GM12875 (cell line): Measurements from ENCODE around the gene IL4.
A peak's percentile ranks its signal among the peaks of the same experiment; 100 is the strongest.

Source experiments
- H3K4me3 ChIP-seq: one replicate; pipeline ENCODE4 v1.5.1; 2011; ENCODE audit warnings: low read depth, low read length, control low read depth
- TF ChIP-seq, protein P1 (sequence below): IDR thresholded peaks from 2 replicates; pipeline ENCODE4 v1.5.1; 2011; ENCODE audit warnings: low read depth, mild to moderate bottlenecking, control low read depth, inconsistent platforms, low read length, moderate library complexity, borderline replicate concordance; ENCODE audit not compliant: insufficient read depth

The IL4 gene

DNA sequence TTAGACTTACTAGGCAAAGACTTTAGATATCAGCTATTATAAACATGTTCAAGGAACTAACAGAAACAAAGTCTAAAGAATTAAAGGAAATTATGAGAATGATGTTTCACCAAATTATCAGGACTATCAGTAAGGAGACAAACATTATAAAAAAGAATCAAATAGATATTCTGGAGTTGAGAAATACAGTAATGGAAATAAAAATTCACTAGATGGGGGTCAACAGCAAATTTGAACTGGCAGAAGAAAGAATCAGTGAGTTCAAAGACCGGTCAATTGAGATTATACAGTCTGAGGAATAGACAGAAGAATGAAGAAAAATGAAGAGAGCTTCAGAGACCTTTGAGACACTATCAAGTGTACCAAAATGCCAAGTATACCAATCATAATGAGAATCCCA, 25.4 kb upstream of the IL4 start:
- TF ChIP-seq, protein P1, sequence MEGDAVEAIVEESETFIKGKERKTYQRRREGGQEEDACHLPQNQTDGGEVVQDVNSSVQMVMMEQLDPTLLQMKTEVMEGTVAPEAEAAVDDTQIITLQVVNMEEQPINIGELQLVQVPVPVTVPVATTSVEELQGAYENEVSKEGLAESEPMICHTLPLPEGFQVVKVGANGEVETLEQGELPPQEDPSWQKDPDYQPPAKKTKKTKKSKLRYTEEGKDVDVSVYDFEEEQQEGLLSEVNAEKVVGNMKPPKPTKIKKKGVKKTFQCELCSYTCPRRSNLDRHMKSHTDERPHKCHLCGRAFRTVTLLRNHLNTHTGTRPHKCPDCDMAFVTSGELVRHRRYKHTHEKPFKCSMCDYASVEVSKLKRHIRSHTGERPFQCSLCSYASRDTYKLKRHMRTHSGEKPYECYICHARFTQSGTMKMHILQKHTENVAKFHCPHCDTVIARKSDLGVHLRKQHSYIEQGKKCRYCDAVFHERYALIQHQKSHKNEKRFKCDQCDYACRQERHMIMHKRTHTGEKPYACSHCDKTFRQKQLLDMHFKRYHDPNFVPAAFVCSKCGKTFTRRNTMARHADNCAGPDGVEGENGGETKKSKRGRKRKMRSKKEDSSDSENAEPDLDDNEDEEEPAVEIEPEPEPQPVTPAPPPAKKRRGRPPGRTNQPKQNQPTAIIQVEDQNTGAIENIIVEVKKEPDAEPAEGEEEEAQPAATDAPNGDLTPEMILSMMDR: no peak
- no peak overlapping the region for H3K4me3 ChIP-seq

DNA sequence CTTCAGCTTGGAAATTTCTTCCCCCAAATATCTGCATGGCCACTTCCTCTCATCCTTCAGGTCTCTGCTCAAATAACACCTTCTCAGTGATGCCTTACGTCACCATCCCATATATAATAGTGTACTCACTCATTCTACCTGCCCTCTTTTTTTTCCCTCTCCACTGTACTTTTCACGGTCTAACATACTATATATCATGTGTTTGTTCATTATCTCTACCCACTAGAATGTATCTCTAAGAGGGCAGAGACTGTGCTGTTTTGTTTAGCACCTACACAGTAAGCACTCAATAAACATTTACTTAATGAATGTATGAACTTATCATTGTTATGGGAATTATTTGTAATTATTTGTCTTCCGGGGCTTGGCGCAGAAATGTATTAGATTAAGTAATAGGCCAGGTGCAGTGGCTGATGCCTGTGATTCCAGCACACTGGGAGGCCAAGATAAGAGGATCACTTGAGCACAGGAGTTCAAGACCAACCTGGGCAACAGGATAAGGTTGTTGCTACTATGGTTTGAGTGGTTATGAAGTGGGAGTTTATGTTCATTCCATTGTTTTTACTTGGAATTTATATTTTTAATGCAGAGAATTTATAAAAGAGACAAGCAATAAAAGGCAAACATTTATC, 21.8 kb upstream of the IL4 start:
- TF ChIP-seq, protein P1: no peak
- no peak overlapping the region for H3K4me3 ChIP-seq

DNA sequence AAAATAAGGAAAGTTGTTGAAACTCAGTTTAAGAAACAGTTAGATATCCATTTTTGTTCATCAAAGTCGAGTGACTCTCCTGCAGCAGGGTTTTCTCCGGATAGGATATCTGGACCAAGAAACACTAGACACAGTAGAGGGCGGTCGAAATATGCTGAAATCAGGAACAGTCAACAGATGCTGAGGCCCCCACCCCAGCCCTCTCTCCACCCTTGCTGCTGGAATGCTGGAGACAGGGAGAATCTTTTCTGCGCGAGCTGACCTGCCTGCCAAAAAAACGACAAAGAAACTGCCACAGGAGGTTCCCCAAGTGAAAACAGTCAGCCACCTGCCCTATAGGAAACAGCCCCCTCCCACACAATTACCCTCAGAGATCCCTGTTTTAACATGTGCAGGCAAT, 20.1 kb upstream of the IL4 start:
- TF ChIP-seq, protein P1: no peak
- H3K4me3 ChIP-seq: no peak overlapping the region

DNA sequence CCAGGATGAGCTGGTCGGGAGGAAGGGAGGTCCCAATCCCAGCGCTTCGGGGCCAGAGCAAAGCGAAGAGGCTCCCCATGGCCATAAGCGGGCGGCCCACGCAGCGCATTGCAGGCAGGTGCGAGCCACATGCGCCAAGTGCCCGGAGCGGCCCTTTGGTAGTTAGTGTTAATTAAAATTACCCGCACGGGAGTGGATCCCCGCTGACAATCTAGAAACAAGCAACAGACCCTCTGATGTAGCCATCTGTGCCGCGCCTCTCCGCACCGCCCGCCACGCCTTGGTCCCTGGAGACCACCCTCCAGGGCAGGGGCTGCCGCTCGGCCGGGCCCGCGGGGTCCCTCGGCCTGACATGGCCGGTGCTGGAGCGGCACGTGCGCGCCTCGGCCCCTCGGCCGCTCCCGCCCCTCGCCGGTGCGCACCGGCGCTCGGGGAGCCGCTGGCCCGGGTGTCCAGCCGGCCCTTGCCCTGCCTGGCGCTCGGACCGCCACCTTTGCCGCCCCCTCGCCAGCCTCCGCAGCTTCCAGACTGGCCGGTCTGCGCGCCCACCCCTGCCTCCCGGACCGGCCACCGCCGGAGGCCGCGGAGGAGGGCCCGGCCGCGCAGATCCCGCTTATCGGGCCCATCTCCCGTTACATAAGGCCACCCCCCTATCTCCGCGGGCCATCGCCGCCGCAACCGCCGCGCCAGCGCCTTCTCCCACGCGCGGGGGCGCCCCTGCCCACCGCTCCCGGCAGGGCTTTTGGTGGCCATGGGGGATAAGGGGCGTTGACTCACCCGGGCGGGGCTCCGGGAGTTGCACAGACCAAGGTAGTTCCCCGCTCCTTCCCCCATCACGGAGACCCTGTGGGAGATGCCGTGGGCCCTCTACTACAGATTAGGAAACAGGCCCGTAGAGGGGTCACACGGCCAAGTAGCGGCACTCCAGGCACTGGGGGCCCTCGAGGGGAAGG, 17.7 kb upstream of the IL4 start:
- peak overlapping the region; percentile 21 for H3K4me3 ChIP-seq
- TF ChIP-seq, protein P1: 0 out of 2 replicates have a peak, but pooled peaks have one; percentile 21

DNA sequence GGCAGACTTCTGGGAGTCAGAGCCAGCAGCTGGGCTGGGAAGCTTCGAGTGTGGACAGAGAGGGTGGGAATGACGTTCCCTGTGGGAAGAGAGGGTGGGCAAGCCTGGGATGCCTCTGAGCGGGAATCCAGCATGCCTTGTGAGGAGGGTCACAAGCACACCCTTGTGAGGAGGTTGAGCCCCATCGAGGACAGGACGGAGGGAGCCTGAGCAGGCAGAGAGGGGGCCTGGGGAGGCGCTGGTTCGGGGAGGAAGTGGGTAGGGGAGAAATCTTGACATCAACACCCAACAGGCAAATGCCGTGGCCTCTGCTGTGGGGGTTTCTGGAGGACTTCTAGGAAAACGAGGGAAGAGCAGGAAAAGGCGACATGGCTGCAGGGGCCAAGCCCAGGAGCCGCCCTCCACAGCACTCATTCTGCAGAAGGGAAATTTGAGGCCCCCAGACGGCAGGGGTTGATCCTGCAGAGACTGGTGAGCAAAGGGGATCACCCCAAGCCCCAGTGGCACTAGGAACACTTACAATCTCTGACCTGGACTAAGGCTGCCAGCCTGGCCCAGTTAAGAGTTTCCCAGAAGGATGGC, 16.9 kb upstream of the IL4 start:
- H3K4me3 ChIP-seq: no peak overlapping the region
- TF ChIP-seq, protein P1: no peak

DNA sequence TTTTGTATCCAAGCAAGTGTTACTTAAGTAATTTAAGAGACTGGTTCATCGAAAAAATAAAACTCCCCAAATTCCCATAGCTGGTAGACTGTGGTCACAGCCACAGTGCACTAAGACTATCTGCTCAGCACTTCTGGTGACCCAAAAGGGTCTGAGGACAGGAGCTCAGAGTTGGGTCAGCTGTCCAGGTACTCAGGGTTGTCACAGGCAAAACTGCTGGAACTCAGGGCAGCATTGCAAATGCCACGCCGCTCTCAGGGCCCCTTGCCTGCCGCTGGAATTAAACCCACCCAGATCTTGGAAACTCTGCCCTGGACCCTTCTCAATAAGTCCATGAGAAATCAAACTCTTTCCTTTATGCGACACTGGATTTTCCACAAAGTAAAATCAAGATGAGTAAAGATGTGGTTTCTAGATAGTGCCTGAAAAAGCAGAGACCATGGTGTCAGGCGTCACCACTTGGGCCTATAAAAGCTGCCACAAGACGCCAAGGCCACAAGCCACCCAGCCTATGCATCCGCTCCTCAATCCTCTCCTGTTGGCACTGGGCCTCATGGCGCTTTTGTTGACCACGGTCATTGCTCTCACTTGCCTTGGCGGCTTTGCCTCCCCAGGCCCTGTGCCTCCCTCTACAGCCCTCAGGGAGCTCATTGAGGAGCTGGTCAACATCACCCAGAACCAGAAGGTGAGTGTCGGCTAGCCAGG, 16.0 kb upstream of the IL4 start, which contains the start of gene IL13:
TSS of gene IL13 (plus strand) at position 498 of the 705 bp plus-strand sequence. CDS start at position 512, 14 bp downstream.
- TF ChIP-seq, protein P1: no peak
- H3K4me3 ChIP-seq: no peak within 1 kb of the TSS
